Measurements from ENCODE around the gene KCMF1.

- no peak for TF ChIP-seq CTCF (IDR thresholded peaks at IDR 0.05)
- no peak for TF ChIP-seq POLR2AphosphoS5 (IDR thresholded peaks at IDR 0.05)
These were observed 19.0 kb downstream of the KCMF1 start for GRCh38 chr2:84989927-84990326.

Data from transverse colon (tissue), 4 donors.